Neural cell (in vitro differentiated cells): ENCODE data around the gene CAV3.

Experiments
- EP300 ChIP-seq: fragments of 450-650 bp; conservative IDR thresholded peaks from 2 replicates; pipeline ENCODE4 v1.6.1; 2014; ENCODE audit warnings: antibody characterized with exemption, mild to moderate bottlenecking, moderate library complexity; ENCODE audit not compliant: poor library complexity, severe bottlenecking
- EZH2 ChIP-seq: fragments of 200-600, 300-800 bp; shearing (Covaris generic), sonication (generic); IDR thresholded peaks from 2 replicates; pipeline ENCODE4 v1.6.1; 2014; ENCODE audit warnings: antibody characterized with exemption, low read length, borderline replicate concordance, mild to moderate bottlenecking; ENCODE audit not compliant: insufficient read depth, poor library complexity, severe bottlenecking
- MXI1 ChIP-seq: fragments of 450-650 bp; conservative IDR thresholded peaks from 2 replicates; pipeline ENCODE4 v1.6.1; 2014; ENCODE audit warnings: antibody characterized with exemption, mild to moderate bottlenecking; ENCODE audit not compliant: poor library complexity, severe bottlenecking
- POLR2AphosphoS5 ChIP-seq: IDR thresholded peaks from 2 replicates; pipeline ENCODE4 v1.6.1; 2012
- RAD21 ChIP-seq: fragments of 450-650 bp; conservative IDR thresholded peaks from 2 replicates; pipeline ENCODE4 v1.6.1; 2014; ENCODE audit warnings: antibody characterized with exemption, mild to moderate bottlenecking, moderate library complexity
- SMC3 ChIP-seq: fragments of 450-650 bp; conservative IDR thresholded peaks from 2 replicates; pipeline ENCODE4 v1.6.1; 2014; ENCODE audit warnings: antibody characterized with exemption, mild to moderate bottlenecking, moderate library complexity; ENCODE audit not compliant: poor library complexity
- TAF1 ChIP-seq: IDR thresholded peaks from 2 replicates; pipeline ENCODE4 v1.6.1; 2012; ENCODE audit warnings: low read depth
- TF ChIP-seq, protein P1 (sequence below): fragments of 450-650 bp; IDR thresholded peaks from 2 replicates; pipeline ENCODE4 v1.5.1; 2014; ENCODE audit warnings: antibody characterized with exemption, mild to moderate bottlenecking, moderate library complexity; ENCODE audit not compliant: poor library complexity, severe bottlenecking
- TF ChIP-seq, protein P2 (sequence below): IDR thresholded peaks from 2 replicates; pipeline ENCODE4 v1.6.1; 2012; ENCODE audit warnings: borderline replicate concordance

DNA sequence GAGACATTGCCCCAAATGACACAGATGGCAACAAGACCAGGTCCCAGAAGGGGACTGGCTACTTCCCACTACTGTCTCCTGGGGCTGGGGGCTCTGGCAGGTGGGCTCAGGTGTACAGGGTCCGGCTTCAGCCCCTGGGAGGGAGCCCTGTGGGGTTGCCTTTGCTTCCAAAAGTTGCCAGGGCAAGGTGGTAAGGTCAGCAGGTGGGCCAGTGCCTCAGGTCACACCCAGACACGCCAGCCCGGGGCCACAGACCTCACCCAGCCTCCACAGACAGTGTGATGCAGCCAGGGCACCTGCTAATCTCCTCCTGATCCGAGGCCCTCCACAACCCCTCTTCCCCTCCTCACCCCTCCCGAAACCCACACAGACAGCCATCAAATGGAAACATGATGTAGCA, 28.3 kb downstream of the CAV3 start:
- TF ChIP-seq, protein P1, sequence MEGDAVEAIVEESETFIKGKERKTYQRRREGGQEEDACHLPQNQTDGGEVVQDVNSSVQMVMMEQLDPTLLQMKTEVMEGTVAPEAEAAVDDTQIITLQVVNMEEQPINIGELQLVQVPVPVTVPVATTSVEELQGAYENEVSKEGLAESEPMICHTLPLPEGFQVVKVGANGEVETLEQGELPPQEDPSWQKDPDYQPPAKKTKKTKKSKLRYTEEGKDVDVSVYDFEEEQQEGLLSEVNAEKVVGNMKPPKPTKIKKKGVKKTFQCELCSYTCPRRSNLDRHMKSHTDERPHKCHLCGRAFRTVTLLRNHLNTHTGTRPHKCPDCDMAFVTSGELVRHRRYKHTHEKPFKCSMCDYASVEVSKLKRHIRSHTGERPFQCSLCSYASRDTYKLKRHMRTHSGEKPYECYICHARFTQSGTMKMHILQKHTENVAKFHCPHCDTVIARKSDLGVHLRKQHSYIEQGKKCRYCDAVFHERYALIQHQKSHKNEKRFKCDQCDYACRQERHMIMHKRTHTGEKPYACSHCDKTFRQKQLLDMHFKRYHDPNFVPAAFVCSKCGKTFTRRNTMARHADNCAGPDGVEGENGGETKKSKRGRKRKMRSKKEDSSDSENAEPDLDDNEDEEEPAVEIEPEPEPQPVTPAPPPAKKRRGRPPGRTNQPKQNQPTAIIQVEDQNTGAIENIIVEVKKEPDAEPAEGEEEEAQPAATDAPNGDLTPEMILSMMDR, result no peak
- no peak for TF ChIP-seq SMC3
- no peak for TF ChIP-seq TAF1
- no peak for TF ChIP-seq EP300
- TF ChIP-seq, protein P2, sequence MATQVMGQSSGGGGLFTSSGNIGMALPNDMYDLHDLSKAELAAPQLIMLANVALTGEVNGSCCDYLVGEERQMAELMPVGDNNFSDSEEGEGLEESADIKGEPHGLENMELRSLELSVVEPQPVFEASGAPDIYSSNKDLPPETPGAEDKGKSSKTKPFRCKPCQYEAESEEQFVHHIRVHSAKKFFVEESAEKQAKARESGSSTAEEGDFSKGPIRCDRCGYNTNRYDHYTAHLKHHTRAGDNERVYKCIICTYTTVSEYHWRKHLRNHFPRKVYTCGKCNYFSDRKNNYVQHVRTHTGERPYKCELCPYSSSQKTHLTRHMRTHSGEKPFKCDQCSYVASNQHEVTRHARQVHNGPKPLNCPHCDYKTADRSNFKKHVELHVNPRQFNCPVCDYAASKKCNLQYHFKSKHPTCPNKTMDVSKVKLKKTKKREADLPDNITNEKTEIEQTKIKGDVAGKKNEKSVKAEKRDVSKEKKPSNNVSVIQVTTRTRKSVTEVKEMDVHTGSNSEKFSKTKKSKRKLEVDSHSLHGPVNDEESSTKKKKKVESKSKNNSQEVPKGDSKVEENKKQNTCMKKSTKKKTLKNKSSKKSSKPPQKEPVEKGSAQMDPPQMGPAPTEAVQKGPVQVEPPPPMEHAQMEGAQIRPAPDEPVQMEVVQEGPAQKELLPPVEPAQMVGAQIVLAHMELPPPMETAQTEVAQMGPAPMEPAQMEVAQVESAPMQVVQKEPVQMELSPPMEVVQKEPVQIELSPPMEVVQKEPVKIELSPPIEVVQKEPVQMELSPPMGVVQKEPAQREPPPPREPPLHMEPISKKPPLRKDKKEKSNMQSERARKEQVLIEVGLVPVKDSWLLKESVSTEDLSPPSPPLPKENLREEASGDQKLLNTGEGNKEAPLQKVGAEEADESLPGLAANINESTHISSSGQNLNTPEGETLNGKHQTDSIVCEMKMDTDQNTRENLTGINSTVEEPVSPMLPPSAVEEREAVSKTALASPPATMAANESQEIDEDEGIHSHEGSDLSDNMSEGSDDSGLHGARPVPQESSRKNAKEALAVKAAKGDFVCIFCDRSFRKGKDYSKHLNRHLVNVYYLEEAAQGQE, result no peak
- no peak for TF ChIP-seq EZH2
- TF ChIP-seq RAD21, result no peak
- no peak for TF ChIP-seq POLR2AphosphoS5
- TF ChIP-seq MXI1, result no peak
